Prostate gland (tissue), 2 donors: ENCODE data around the gene CCDC127.

Experiments used
- CTCF ChIP-seq, 4 experiments: fragments of 200-600 bp in 2 of 4; fragments of 450-650 bp in 2 of 4; sonication (generic) in 2 of 4; IDR thresholded peaks; 1 replicate in 3 of 4; 2 replicates in 1 of 4; pipeline ENCODE4 v1.5.1; 2016 to 2019; ENCODE audit warnings: antibody characterized with exemption in 4 of 4, mild to moderate bottlenecking in 2 of 4, moderate library complexity in 2 of 4
- POLR2A ChIP-seq: fragments of 450-650 bp; IDR thresholded peaks from one replicate; pipeline ENCODE4 v1.6.1; 2016; ENCODE audit warnings: antibody characterized with exemption, mild to moderate bottlenecking
- POLR2AphosphoS5 ChIP-seq: sonication (generic); formaldehyde crosslinking; IDR thresholded peaks from one replicate; pipeline ENCODE4 v1.6.1; 2017; ENCODE audit warnings: antibody characterized with exemption

GRCh38 chr5:228886-229285, 10.9 kb upstream of the CCDC127 start:
- TF ChIP-seq CTCF (IDR thresholded peaks at IDR 0.05) (no peak), POLR2A (no peak), POLR2AphosphoS5 (no peak)
